Measurements from ENCODE around the gene ATP5ME. TPM values are rescaled to one million over a fixed set of nuclear protein-coding genes. Genes with fewer than 3 reads are reported as not detected.

Gene ATP5ME
- total RNA-seq, 1 donor from 2014 or later = 255 TPM

GRCh38 chr4:678331-679103 is 4.4 kb upstream of the ATP5ME start:
- Histone ChIP-seq H2AFZ (ENCODE audit: low read depth, low read length) (no peak overlapping the region), H3K9me3 (ENCODE audit: insufficient read depth, low read depth, low read length) (no peaks in the 10 kb centered on the region), H3K4me1 (ENCODE audit: insufficient read depth, low read length) (peaks cover 15% of the 10 kb centered on the region), H4K20me1 (ENCODE audit: insufficient read depth, low read length) (peaks cover under 1% of the 10 kb centered on the region), H3K27me3 (ENCODE audit: insufficient read depth, low read length) (no peaks in the 10 kb centered on the region), H3K4me3 (ENCODE audit: insufficient read depth, low read depth, low read length) (no peak overlapping the region), H3K36me3 (ENCODE audit: insufficient read depth, low read length) (no peaks in the 10 kb centered on the region), H3K9ac (ENCODE audit: low read length) (no peak overlapping the region), H3K4me2 (ENCODE audit: low read length) (no peak overlapping the region), H3K79me2 (ENCODE audit: insufficient read depth, low read length) (peaks cover 16% of the 10 kb centered on the region), H3K27ac (ENCODE audit: low read depth, low read length) (no peak overlapping the region)
- no peaks in the 10 kb centered on the region for H3K36me3 Mint-ChIP-seq (ENCODE audit: low read depth, unreplicated experiment)
- DNase-seq (ENCODE audit: low read depth) (no peak), FAIRE-seq (no peak)
- H3K4me1 Mint-ChIP-seq (ENCODE audit: low read depth, unreplicated experiment) = peaks cover 8% of the 10 kb centered on the region
- no peaks in the 10 kb centered on the region for H3K9me3 Mint-ChIP-seq (ENCODE audit: unreplicated experiment)
- H3K27me3 Mint-ChIP-seq (ENCODE audit: low read depth, unreplicated experiment) = no peaks in the 10 kb centered on the region
- H3K27ac Mint-ChIP-seq (ENCODE audit: unreplicated experiment) = no peak overlapping the region
- no peak overlapping the region for H3K4me3 Mint-ChIP-seq (ENCODE audit: unreplicated experiment)
- TF ChIP-seq, protein P1, sequence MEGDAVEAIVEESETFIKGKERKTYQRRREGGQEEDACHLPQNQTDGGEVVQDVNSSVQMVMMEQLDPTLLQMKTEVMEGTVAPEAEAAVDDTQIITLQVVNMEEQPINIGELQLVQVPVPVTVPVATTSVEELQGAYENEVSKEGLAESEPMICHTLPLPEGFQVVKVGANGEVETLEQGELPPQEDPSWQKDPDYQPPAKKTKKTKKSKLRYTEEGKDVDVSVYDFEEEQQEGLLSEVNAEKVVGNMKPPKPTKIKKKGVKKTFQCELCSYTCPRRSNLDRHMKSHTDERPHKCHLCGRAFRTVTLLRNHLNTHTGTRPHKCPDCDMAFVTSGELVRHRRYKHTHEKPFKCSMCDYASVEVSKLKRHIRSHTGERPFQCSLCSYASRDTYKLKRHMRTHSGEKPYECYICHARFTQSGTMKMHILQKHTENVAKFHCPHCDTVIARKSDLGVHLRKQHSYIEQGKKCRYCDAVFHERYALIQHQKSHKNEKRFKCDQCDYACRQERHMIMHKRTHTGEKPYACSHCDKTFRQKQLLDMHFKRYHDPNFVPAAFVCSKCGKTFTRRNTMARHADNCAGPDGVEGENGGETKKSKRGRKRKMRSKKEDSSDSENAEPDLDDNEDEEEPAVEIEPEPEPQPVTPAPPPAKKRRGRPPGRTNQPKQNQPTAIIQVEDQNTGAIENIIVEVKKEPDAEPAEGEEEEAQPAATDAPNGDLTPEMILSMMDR (IDR thresholded peaks at IDR 0.05; ENCODE audit: insufficient read depth, low read depth, low read length) = no peak
- TF ChIP-seq EZH2 (IDR thresholded peaks at IDR 0.05; ENCODE audit: insufficient read depth, low read length) = no peak

- peaks cover 12% of the 10 kb centered on the region for H3K4me1 Mint-ChIP-seq (ENCODE audit: low read depth, unreplicated experiment)
- H3K9me3 Mint-ChIP-seq (ENCODE audit: unreplicated experiment) = no peaks in the 10 kb centered on the region
- H3K36me3 Mint-ChIP-seq (ENCODE audit: low read depth, unreplicated experiment) = peaks cover 5% of the 10 kb centered on the region
- H3K27ac ChIP-seq (ENCODE audit: low read depth, low read length) = no peak overlapping the region
- H3K27ac Mint-ChIP-seq (ENCODE audit: unreplicated experiment) = no peak overlapping the region
- peaks cover 24% of the 10 kb centered on the region for H3K79me2 ChIP-seq (ENCODE audit: insufficient read depth, low read length)
- H3K9ac ChIP-seq (ENCODE audit: low read length) = no peak overlapping the region
- FAIRE-seq = no peak
- no peaks in the 10 kb centered on the region for H3K27me3 ChIP-seq (ENCODE audit: insufficient read depth, low read length)
- H4K20me1 ChIP-seq (ENCODE audit: insufficient read depth, low read length) = peaks cover 6% of the 10 kb centered on the region
- H3K36me3 ChIP-seq (ENCODE audit: insufficient read depth, low read length) = no peaks in the 10 kb centered on the region
- H3K4me1 ChIP-seq (ENCODE audit: insufficient read depth, low read length) = peaks cover 20% of the 10 kb centered on the region
- no peak for DNase-seq (ENCODE audit: low read depth)
- no peak overlapping the region for H3K4me2 ChIP-seq (ENCODE audit: low read length)
- no peak overlapping the region for H3K4me3 ChIP-seq (ENCODE audit: insufficient read depth, low read depth, low read length)
- H2AFZ ChIP-seq (ENCODE audit: low read depth, low read length) = no peak overlapping the region
- no peak overlapping the region for H3K4me3 Mint-ChIP-seq (ENCODE audit: unreplicated experiment)
- TF ChIP-seq, protein P1 (IDR thresholded peaks at IDR 0.05; ENCODE audit: insufficient read depth, low read depth, low read length) = no peak
- no peak for TF ChIP-seq EZH2 (IDR thresholded peaks at IDR 0.05; ENCODE audit: insufficient read depth, low read length)
- H3K27me3 Mint-ChIP-seq (ENCODE audit: low read depth, unreplicated experiment) = no peaks in the 10 kb centered on the region
- no peaks in the 10 kb centered on the region for H3K9me3 ChIP-seq (ENCODE audit: insufficient read depth, low read depth, low read length)
Measured at GRCh38 chr4:677431-678293, 3.6 kb upstream of the ATP5ME start.

Measured in astrocyte (in vitro differentiated cells and primary cell).